Measurements from ENCODE around the gene SH2D4B. TPM values are rescaled to one million over a fixed set of nuclear protein-coding genes. Genes with fewer than 3 reads are reported as not detected.

The SH2D4B gene
- total and polyA plus RNA-seq, 2 of the 13 experiments (the other 11 are each of a cell fraction or from before 2014, with no cell fraction given): not detected

GRCh38 chr10:80664071-80664680 lies 126.5 kb downstream of the SH2D4B start (continued):
- TF ChIP-seq PATZ1 (CRISPR knock-in tag; IDR thresholded peaks at IDR 0.05) (no peak), ZNF574 (CRISPR knock-in tag; IDR thresholded peaks at IDR 0.05) (0 out of 2 replicates have a peak, but pooled peaks have one; percentile 20), ZNF513 (CRISPR knock-in tag; conservative IDR thresholded peaks at IDR 0.05) (no peak), ZNF251 (CRISPR knock-in tag; IDR thresholded peaks at IDR 0.05) (no peak), ZMAT3 (CRISPR knock-in tag; conservative IDR thresholded peaks at IDR 0.05) (no peak), YEATS4 (CRISPR knock-in tag; IDR thresholded peaks at IDR 0.05; ENCODE audit: borderline replicate concordance) (no peak), ZNF546 (CRISPR knock-in tag; conservative IDR thresholded peaks at IDR 0.05) (no peak), ZIK1 (CRISPR knock-in tag; IDR thresholded peaks at IDR 0.05; ENCODE audit: borderline replicate concordance, low read depth) (no peak), ZNF501 (CRISPR knock-in tag; IDR thresholded peaks at IDR 0.05) (peak; percentile 58; the same call in 1 of the 2 replicates), KDM2A (CRISPR knock-in tag; IDR thresholded peaks at IDR 0.05; ENCODE audit: borderline replicate concordance, low read depth) (peak; percentile 54; the same call in 1 of the 2 replicates), POLR2A (IDR thresholded peaks at IDR 0.05; ENCODE audit: insufficient read depth in 1 of 2, low read depth in 2 of 2, low read length in 2 of 2) (no peak), RXRB (CRISPR knock-in tag; IDR thresholded peaks at IDR 0.05; ENCODE audit: borderline replicate concordance) (no peak), GLMP (CRISPR knock-in tag; IDR thresholded peaks at IDR 0.05; ENCODE audit: borderline replicate concordance) (no peak), FOXC1 (CRISPR knock-in tag; IDR thresholded peaks at IDR 0.05; ENCODE audit: borderline replicate concordance) (no peak), SOX13 (IDR thresholded peaks at IDR 0.05) (no peak), SOX13 (CRISPR knock-in tag; conservative IDR thresholded peaks at IDR 0.05 in 1 of 2, IDR thresholded peaks at IDR 0.05 in 1 of 2) (no peak), TEAD3 (CRISPR knock-in tag; optimal IDR thresholded peaks at IDR 0.05; ENCODE audit: borderline replicate concordance) (peak; percentile 98), EHMT2 (IDR thresholded peaks at IDR 0.05; ENCODE audit: borderline replicate concordance, low read depth, low read length) (no peak), HOXA3 (CRISPR knock-in tag; IDR thresholded peaks at IDR 0.05) (no peak), ERF (CRISPR knock-in tag; IDR thresholded peaks at IDR 0.05) (no peak), NCOA1 (CRISPR knock-in tag; IDR thresholded peaks at IDR 0.05) (no peak)

All from HepG2 (cell line).